Measurements from ENCODE around the gene RAPGEF3. TPM values are rescaled to one million over a fixed set of nuclear protein-coding genes. Genes with fewer than 3 reads are reported as not detected.

Gene RAPGEF3
- total and polyA plus RNA-seq, 4 donors: 3.1 to 149 (median 89.0) TPM

- peak; percentile 94 for ATAC-seq (ENCODE audit: low FRiP score)
- WGBS, 2 donors: 1 to 3% methylated on average over 13 of the region's 13 CpGs
- no peaks in the 10 kb centered on the region for H3K9me3 ChIP-seq (ENCODE audit: control insufficient read depth, low read length)
- peaks cover 0 to 3% of the 10 kb centered on the region in 2 donors for H3K4me1 ChIP-seq (ENCODE audit: control insufficient read depth in 1 of 2, insufficient read depth in 2 of 2, low read length in 2 of 2)
- peak overlapping the region; percentile 80 to 87 for H3K27ac ChIP-seq (ENCODE audit: low read depth in 1 of 2, low read length in 2 of 2)
- H3K4me3 ChIP-seq (ENCODE audit: low read length in 2 of 2): no peak overlapping the region
- no peaks in the 10 kb centered on the region for H3K36me3 ChIP-seq (ENCODE audit: control insufficient read depth in 1 of 2, insufficient read depth in 2 of 2, low read length in 1 of 2)
- peak; percentile 89 to 92 for DNase-seq
- intact Hi-C loops (cut with DNase I): loop anchor here (1.0 to 10.0 kb wide), 5 partner anchors 19 to 237 kb away; no protein-coding TSS in a partner anchor
- no peaks in the 10 kb centered on the region for H3K27me3 ChIP-seq (ENCODE audit: control insufficient read depth in 1 of 2, insufficient read depth in 2 of 2, low read length in 1 of 2)
Measured at GRCh38 chr12:47717443-47718193, 41.1 kb downstream of the RAPGEF3 start.

GRCh38 chr12:47717046-47717442, 41.6 kb downstream of the RAPGEF3 start:
- no peaks in the 10 kb centered on the region for H3K27me3 ChIP-seq (ENCODE audit: control insufficient read depth in 1 of 2, insufficient read depth in 2 of 2, low read length in 1 of 2)
- intact Hi-C loops (cut with DNase I): loop anchor here (1.0 to 10.0 kb wide), 5 partner anchors 20 to 238 kb away; no protein-coding TSS in a partner anchor
- peak overlapping the region in 1 of 2 donors; percentile 77 for H3K27ac ChIP-seq (ENCODE audit: low read depth in 1 of 2, low read length in 2 of 2)
- H3K4me3 ChIP-seq (ENCODE audit: low read length in 2 of 2): no peak overlapping the region
- DNase-seq: no peak
- 59 to 67% methylated on average over 5 to 6 of the region's 6 CpGs for WGBS, 2 donors
- no peaks in the 10 kb centered on the region for H3K9me3 ChIP-seq (ENCODE audit: control insufficient read depth, low read length)
- peaks cover 0 to 3% of the 10 kb centered on the region in 2 donors for H3K4me1 ChIP-seq (ENCODE audit: control insufficient read depth in 1 of 2, insufficient read depth in 2 of 2, low read length in 2 of 2)
- ATAC-seq (ENCODE audit: low FRiP score): peak; percentile 1
- H3K36me3 ChIP-seq (ENCODE audit: control insufficient read depth in 1 of 2, insufficient read depth in 2 of 2, low read length in 1 of 2): no peaks in the 10 kb centered on the region

GRCh38 chr12:47715877-47716548, 42.7 kb downstream of the RAPGEF3 start:
- ATAC-seq (ENCODE audit: low FRiP score) (peak; percentile 8), DNase-seq (no peak)
- Histone ChIP-seq H3K4me3 (ENCODE audit: low read length in 2 of 2) (no peak overlapping the region), H3K27ac (ENCODE audit: low read depth in 1 of 2, low read length in 2 of 2) (no peak overlapping the region), H3K9me3 (ENCODE audit: control insufficient read depth, low read length) (no peaks in the 10 kb centered on the region), H3K4me1 (ENCODE audit: control insufficient read depth in 1 of 2, insufficient read depth in 2 of 2, low read length in 2 of 2) (peaks cover 0 to 3% of the 10 kb centered on the region in 2 donors), H3K27me3 (ENCODE audit: control insufficient read depth in 1 of 2, insufficient read depth in 2 of 2, low read length in 1 of 2) (no peaks in the 10 kb centered on the region), H3K36me3 (ENCODE audit: control insufficient read depth in 1 of 2, insufficient read depth in 2 of 2, low read length in 1 of 2) (no peaks in the 10 kb centered on the region)
- intact Hi-C loops (cut with DNase I): loop anchor here (1.0 to 10.0 kb wide), 7 partner anchors 21 to 239 kb away; no protein-coding TSS in a partner anchor
- WGBS, 2 donors: 67% methylated on average over 13 of the region's 13 CpGs

GRCh38 chr12:47715393-47715876, 43.2 kb downstream of the RAPGEF3 start:
- H3K36me3 ChIP-seq (ENCODE audit: control insufficient read depth in 1 of 2, insufficient read depth in 2 of 2, low read length in 1 of 2): no peaks in the 10 kb centered on the region
- no peak overlapping the region for H3K27ac ChIP-seq (ENCODE audit: low read depth in 1 of 2, low read length in 2 of 2)
- DNase-seq: peak in 1 of 2 donors; percentile 85
- peaks cover 0 to 3% of the 10 kb centered on the region in 2 donors for H3K4me1 ChIP-seq (ENCODE audit: control insufficient read depth in 1 of 2, insufficient read depth in 2 of 2, low read length in 2 of 2)
- H3K9me3 ChIP-seq (ENCODE audit: control insufficient read depth, low read length): no peaks in the 10 kb centered on the region
- H3K4me3 ChIP-seq (ENCODE audit: low read length in 2 of 2): no peak overlapping the region
- WGBS, 2 donors: 2% methylated on average over 10 of the region's 10 CpGs
- ATAC-seq (ENCODE audit: low FRiP score): peak; percentile 80
- H3K27me3 ChIP-seq (ENCODE audit: control insufficient read depth in 1 of 2, insufficient read depth in 2 of 2, low read length in 1 of 2): no peaks in the 10 kb centered on the region
- intact Hi-C loops (cut with DNase I): loop anchor here (1.0 to 10.0 kb wide), 4 partner anchors 51 to 239 kb away; no protein-coding TSS in a partner anchor

- no peak overlapping the region for H3K4me3 ChIP-seq (ENCODE audit: low read length in 2 of 2)
- H3K4me1 ChIP-seq (ENCODE audit: control insufficient read depth in 1 of 2, insufficient read depth in 2 of 2, low read length in 2 of 2): peaks cover 0 to 3% of the 10 kb centered on the region in 2 donors
- H3K27ac ChIP-seq (ENCODE audit: low read depth in 1 of 2, low read length in 2 of 2): no peak overlapping the region
- H3K36me3 ChIP-seq (ENCODE audit: control insufficient read depth in 1 of 2, insufficient read depth in 2 of 2, low read length in 1 of 2): no peaks in the 10 kb centered on the region
- no peaks in the 10 kb centered on the region for H3K27me3 ChIP-seq (ENCODE audit: control insufficient read depth in 1 of 2, insufficient read depth in 2 of 2, low read length in 1 of 2)
- no peak for ATAC-seq (ENCODE audit: low FRiP score)
- no peaks in the 10 kb centered on the region for H3K9me3 ChIP-seq (ENCODE audit: control insufficient read depth, low read length)
- no peak for DNase-seq
- intact Hi-C loops (cut with DNase I): loop anchor here (1.0 to 10.0 kb wide), 4 partner anchors 52 to 240 kb away; no protein-coding TSS in a partner anchor
- WGBS, 2 donors: 32 to 34% methylated on average over 5 of the region's 5 CpGs
Measured at GRCh38 chr12:47714826-47715386, 43.8 kb downstream of the RAPGEF3 start.

- H3K9me3 ChIP-seq (ENCODE audit: control insufficient read depth, low read length): no peaks in the 10 kb centered on the region
- ATAC-seq (ENCODE audit: low FRiP score) (no peak), DNase-seq (no peak)
- H3K27ac ChIP-seq (ENCODE audit: low read depth in 1 of 2, low read length in 2 of 2): no peak overlapping the region
- H3K27me3 ChIP-seq (ENCODE audit: control insufficient read depth in 1 of 2, insufficient read depth in 2 of 2, low read length in 1 of 2): no peaks in the 10 kb centered on the region
- WGBS, 2 donors: 90 to 93% methylated on average over 6 of the region's 6 CpGs
- H3K4me3 ChIP-seq (ENCODE audit: low read length in 2 of 2): no peak overlapping the region
- peaks cover 0 to 2% of the 10 kb centered on the region in 2 donors for H3K36me3 ChIP-seq (ENCODE audit: control insufficient read depth in 1 of 2, insufficient read depth in 2 of 2, low read length in 1 of 2)
- intact Hi-C loops (cut with DNase I): loop anchor here in 1 of 2 donors (10.0 kb wide), 1 partner anchor 243 kb away; no protein-coding TSS in a partner anchor
- peaks cover 0 to 2% of the 10 kb centered on the region in 2 donors for H3K4me1 ChIP-seq (ENCODE audit: control insufficient read depth in 1 of 2, insufficient read depth in 2 of 2, low read length in 2 of 2)
Measured at GRCh38 chr12:47712171-47712570, 46.5 kb downstream of the RAPGEF3 start.

GRCh38 chr12:47711448-47711847, 47.2 kb downstream of the RAPGEF3 start:
- DNase-seq (no peak), ATAC-seq (ENCODE audit: low FRiP score) (no peak)
- Histone ChIP-seq H3K4me1 (ENCODE audit: control insufficient read depth in 1 of 2, insufficient read depth in 2 of 2, low read length in 2 of 2) (peaks cover 0 to 2% of the 10 kb centered on the region in 2 donors), H3K27ac (ENCODE audit: low read depth in 1 of 2, low read length in 2 of 2) (no peak overlapping the region), H3K36me3 (ENCODE audit: control insufficient read depth in 1 of 2, insufficient read depth in 2 of 2, low read length in 1 of 2) (peaks cover 0 to 2% of the 10 kb centered on the region in 2 donors), H3K27me3 (ENCODE audit: control insufficient read depth in 1 of 2, insufficient read depth in 2 of 2, low read length in 1 of 2) (no peaks in the 10 kb centered on the region), H3K4me3 (ENCODE audit: low read length in 2 of 2) (no peak overlapping the region), H3K9me3 (ENCODE audit: control insufficient read depth, low read length) (no peaks in the 10 kb centered on the region)
- WGBS, 2 donors: 86 to 90% methylated on average over 5 of the region's 5 CpGs
- intact Hi-C loops (cut with DNase I): loop anchor here in 1 of 2 donors (10.0 kb wide), 1 partner anchor 243 kb away; no protein-coding TSS in a partner anchor

GRCh38 chr12:47710278-47710677, 48.4 kb downstream of the RAPGEF3 start:
- H3K4me1 ChIP-seq (ENCODE audit: control insufficient read depth in 1 of 2, insufficient read depth in 2 of 2, low read length in 2 of 2): peaks cover 0 to 2% of the 10 kb centered on the region in 2 donors
- no peak overlapping the region for H3K27ac ChIP-seq (ENCODE audit: low read depth in 1 of 2, low read length in 2 of 2)
- ATAC-seq (ENCODE audit: low FRiP score): no peak
- peaks cover 0 to 2% of the 10 kb centered on the region in 2 donors for H3K36me3 ChIP-seq (ENCODE audit: control insufficient read depth in 1 of 2, insufficient read depth in 2 of 2, low read length in 1 of 2)
- H3K27me3 ChIP-seq (ENCODE audit: control insufficient read depth in 1 of 2, insufficient read depth in 2 of 2, low read length in 1 of 2): no peaks in the 10 kb centered on the region
- H3K9me3 ChIP-seq (ENCODE audit: control insufficient read depth, low read length): no peaks in the 10 kb centered on the region
- H3K4me3 ChIP-seq (ENCODE audit: low read length in 2 of 2): no peak overlapping the region
- intact Hi-C loops (cut with DNase I): loop anchor here in 1 of 2 donors (10.0 kb wide), 1 partner anchor 245 kb away; no protein-coding TSS in a partner anchor
- no peak for DNase-seq
